Measurements from ENCODE around the gene ALDH6A1.
A peak's percentile ranks its signal among the peaks of the same experiment; 100 is the strongest.

Gene ALDH6A1

GRCh38 chr14:74048281-74048680 lies 36.0 kb downstream of the ALDH6A1 start:
- DNase-seq, result no peak

- DNase-seq, result no peak
These were observed 38.7 kb downstream of the ALDH6A1 start for GRCh38 chr14:74045522-74045921.

- DNase-seq, result no peak
These were observed 42.0 kb downstream of the ALDH6A1 start for GRCh38 chr14:74042296-74042695.

GRCh38 chr14:74038020-74038859 lies 46.0 kb downstream of the ALDH6A1 start:
- peak; percentile 8 for DNase-seq

GRCh38 chr14:74035556-74035955 lies 48.7 kb downstream of the ALDH6A1 start:
- no peak for DNase-seq

GRCh38 chr14:74034572-74034971 lies 49.7 kb downstream of the ALDH6A1 start:
- no peak for DNase-seq

- DNase-seq, result no peak
These were observed 55.1 kb downstream of the ALDH6A1 start for GRCh38 chr14:74029136-74029535.

- DNase-seq, result no peak
These were observed 61.9 kb downstream of the ALDH6A1 start for GRCh38 chr14:74022346-74022745.

GRCh38 chr14:74019408-74020137 lies 64.7 kb downstream of the ALDH6A1 start:
- no peak for DNase-seq

GRCh38 chr14:74018586-74019407 lies 65.5 kb downstream of the ALDH6A1 start, which contains the start of the genes BBOF1 and ENTPD5:
TSS of gene BBOF1 (plus strand) at chr14:74019349. CDS start at chr14:74019479, 130 bp downstream.
TSS of gene ENTPD5 (minus strand) at chr14:74019288. CDS start at chr14:73988102, 31,186 bp downstream.
- peak; percentile 80 for DNase-seq

- peak; percentile 22 for DNase-seq
These were observed 66.1 kb downstream of the ALDH6A1 start for GRCh38 chr14:74018174-74018585.

- no peak for DNase-seq
These were observed 68.3 kb downstream of the ALDH6A1 start for GRCh38 chr14:74015963-74016362.

- no peak for DNase-seq
These were observed 69.1 kb downstream of the ALDH6A1 start for GRCh38 chr14:74015176-74015575.

GRCh38 chr14:74014299-74014698 lies 70.0 kb downstream of the ALDH6A1 start:
- DNase-seq, result no peak

GRCh38 chr14:74008843-74009499 lies 75.3 kb downstream of the ALDH6A1 start:
- DNase-seq, result no peak

Measured in T1000 (cell line).